GM18505 (cell line): ENCODE data around the gene SPRED3.
"Not testable (repeated sequence)": the region's sequence is repeated elsewhere in the genome, so short reads cannot be mapped to it uniquely, and the experiment has no call there.

Experiments
- ATAC-seq: cut with Tn5 transposase; IDR thresholded peaks from one replicate; pipeline ENCODE4 v1.9.1; 2021; ENCODE audit not compliant: unreplicated experiment
- POLR2A ChIP-seq: IDR thresholded peaks from 4 replicates; pipeline ENCODE4 v1.6.1; 2011; ENCODE audit warnings: borderline replicate concordance; ENCODE audit not compliant: insufficient read depth, insufficient read length; ENCODE audit errors: extremely low read depth

Gene SPRED3

GRCh38 chr19:38425222-38425809 is 36.8 kb downstream of the SPRED3 start:
- TF ChIP-seq POLR2A: no peak
- no peak for ATAC-seq

- ATAC-seq: no peak
- no peak for TF ChIP-seq POLR2A
Observed at GRCh38 chr19:38425810-38426466, 37.4 kb downstream of the SPRED3 start, which contains the start of gene RASGRP4. Gene RASGRP4, minus strand, starts transcription at chr19:38426219. Its CDS starts 128 bp downstream, at chr19:38426091.

- not testable (repeated sequence) for ATAC-seq
Observed at GRCh38 chr19:38427035-38427677, 38.7 kb downstream of the SPRED3 start.

- ATAC-seq: no peak
- TF ChIP-seq POLR2A: no peak
Observed at GRCh38 chr19:38429055-38429810, 40.7 kb downstream of the SPRED3 start.

- no peak for ATAC-seq
- no peak for TF ChIP-seq POLR2A
Observed at GRCh38 chr19:38429811-38430156, 41.3 kb downstream of the SPRED3 start.

GRCh38 chr19:38430931-38431330 is 42.4 kb downstream of the SPRED3 start:
- no peak for ATAC-seq
- TF ChIP-seq POLR2A: no peak

- ATAC-seq: no peak
- no peak for TF ChIP-seq POLR2A
Observed at GRCh38 chr19:38433268-38433733, 44.8 kb downstream of the SPRED3 start, which contains the start of gene RYR1. Gene RYR1, plus strand, starts transcription at chr19:38433691. Its CDS starts 139 bp downstream, at chr19:38433830.

- no peak for TF ChIP-seq POLR2A
Observed at GRCh38 chr19:38434549-38435051, 46.1 kb downstream of the SPRED3 start.

GRCh38 chr19:38437295-38437694 is 48.8 kb downstream of the SPRED3 start:
- no peak for ATAC-seq
- no peak for TF ChIP-seq POLR2A

More at GRCh38 chr19:38434549-38435051, 46.1 kb downstream of the SPRED3 start:
- no peak for ATAC-seq

GRCh38 chr19:38437917-38438316 is 49.4 kb downstream of the SPRED3 start:
- ATAC-seq: no peak
- TF ChIP-seq POLR2A: no peak

GRCh38 chr19:38440592-38440991 is 52.1 kb downstream of the SPRED3 start:
- no peak for TF ChIP-seq POLR2A
- ATAC-seq: no peak

- no peak for TF ChIP-seq POLR2A
- ATAC-seq: no peak
Observed at GRCh38 chr19:38441657-38442348, 53.3 kb downstream of the SPRED3 start.

GRCh38 chr19:38442736-38443135 is 54.2 kb downstream of the SPRED3 start:
- no peak for ATAC-seq
- no peak for TF ChIP-seq POLR2A
